ENCODE measurements around the gene UMAD1.

DNA sequence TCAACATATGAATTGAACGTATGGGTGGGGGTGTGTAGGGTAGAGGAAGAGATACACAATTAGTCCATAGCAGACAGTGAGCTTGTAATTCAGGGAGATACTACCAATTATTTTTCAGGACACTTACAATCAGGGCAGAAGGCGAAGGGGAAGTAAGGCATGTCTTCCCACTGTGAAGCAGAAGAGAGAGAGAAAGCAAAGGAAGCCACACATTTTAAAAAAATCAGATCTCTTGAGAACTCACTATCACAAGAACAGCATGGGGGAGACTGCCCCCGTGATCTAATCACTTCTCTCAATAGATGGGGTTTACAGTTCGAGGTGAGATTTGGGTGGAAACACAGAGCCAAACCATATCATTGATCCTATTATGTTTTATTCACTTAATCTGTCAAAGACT is 194.2 kb downstream of the UMAD1 start:
- TF ChIP-seq ESRRG (CRISPR knock-in tag; IDR thresholded peaks at IDR 0.05), result no peak
- TF ChIP-seq ISL1 (CRISPR knock-in tag; IDR thresholded peaks at IDR 0.05), result no peak

All from SK-N-SH treated with all-trans-retinoic acid at 6 μM for 48 hours (cell line).